Colonic mucosa (tissue), 4 donors: ENCODE data around the gene STYK1. TPM values are rescaled to one million over a fixed set of nuclear protein-coding genes. Genes with fewer than 3 reads are reported as not detected.

ENCODE experiments used
- DNase-seq: peaks from one replicate; pipeline ENCODE4 v3.0.0-alpha.2; 2020
- H3K27ac ChIP-seq: fragments of 200-600 bp; one replicate; pipeline ENCODE4 v1.8.0; 2021
- H3K27me3 ChIP-seq: fragments of 200-600 bp; one replicate; pipeline ENCODE4 v1.8.0; 2021
- H3K36me3 ChIP-seq: fragments of 200-600 bp; one replicate; pipeline ENCODE4 v1.8.0; 2021
- H3K4me1 ChIP-seq: fragments of 200-600 bp; one replicate; pipeline ENCODE4 v1.8.0; 2021; ENCODE audit warnings: mild to moderate bottlenecking
- H3K4me3 ChIP-seq: fragments of 200-600 bp; one replicate; pipeline ENCODE4 v1.8.0; 2021
- H3K9ac ChIP-seq, 2 donors: one replicate each; pipeline ENCODE4 v1.7.0; 2013; ENCODE audit warnings: control low read depth in 2 of 2, low read depth in 2 of 2, low read length in 2 of 2
- H3K9me3 ChIP-seq: fragments of 200-600 bp; one replicate; pipeline ENCODE4 v1.8.0; 2021
- intact Hi-C: fragments of 100-400 bp; cut with DNase I; formaldehyde crosslinking; loops from one replicate; pipeline ENCODE4 v1.14.1; 2022
- total RNA-seq, 2 donors: library from RNA; stranded (reverse); fragmentation: NEBNext Ultra II Directional in 1 of 2; extraction: Animal tissue kit (Norgen Biotek cat#: 25700) in 1 of 2; gene quantifications; one replicate each; pipeline ENCODE4 v1.2.1, GENCODE V29; 2021
- TF ChIP-seq, protein P1 (sequence below): fragments of 200-600 bp; IDR thresholded peaks from one replicate; pipeline ENCODE4 v1.8.0; 2022; ENCODE audit warnings: antibody characterized with exemption, mild to moderate bottlenecking
- donor health status: healthy.
- donor health status: DM: no; HTN: no; CAD: no.
- donor health status: DM: no; HTN: no; CAD: no.

STYK1 gene
- total RNA-seq, 2 donors from 2014 or later, result 24.5 to 53.3 TPM

DNA sequence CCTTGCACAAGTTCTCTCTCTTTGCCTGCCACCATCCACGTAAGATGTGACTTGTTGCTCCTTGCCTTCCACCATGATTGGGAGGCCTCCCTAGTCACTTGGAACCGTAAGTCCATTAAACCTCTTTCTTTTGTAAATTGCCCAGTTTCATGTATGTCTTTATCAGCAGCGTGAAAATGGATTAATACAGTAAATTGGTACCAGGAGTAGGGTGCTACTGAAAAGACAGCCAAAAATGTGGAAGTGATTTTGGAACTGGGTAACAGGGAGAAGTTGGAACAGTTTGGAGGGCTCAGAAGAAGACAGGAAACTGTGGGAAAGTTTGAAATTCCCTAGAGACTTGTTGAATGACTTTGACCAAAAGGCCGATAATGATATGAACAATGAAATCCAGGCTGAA is 27.9 kb downstream of the STYK1 start:
- no peak overlapping the region for H3K4me3 ChIP-seq
- no peaks in the 10 kb centered on the region for H3K4me1 ChIP-seq
- no peak overlapping the region for H3K27ac ChIP-seq

DNA sequence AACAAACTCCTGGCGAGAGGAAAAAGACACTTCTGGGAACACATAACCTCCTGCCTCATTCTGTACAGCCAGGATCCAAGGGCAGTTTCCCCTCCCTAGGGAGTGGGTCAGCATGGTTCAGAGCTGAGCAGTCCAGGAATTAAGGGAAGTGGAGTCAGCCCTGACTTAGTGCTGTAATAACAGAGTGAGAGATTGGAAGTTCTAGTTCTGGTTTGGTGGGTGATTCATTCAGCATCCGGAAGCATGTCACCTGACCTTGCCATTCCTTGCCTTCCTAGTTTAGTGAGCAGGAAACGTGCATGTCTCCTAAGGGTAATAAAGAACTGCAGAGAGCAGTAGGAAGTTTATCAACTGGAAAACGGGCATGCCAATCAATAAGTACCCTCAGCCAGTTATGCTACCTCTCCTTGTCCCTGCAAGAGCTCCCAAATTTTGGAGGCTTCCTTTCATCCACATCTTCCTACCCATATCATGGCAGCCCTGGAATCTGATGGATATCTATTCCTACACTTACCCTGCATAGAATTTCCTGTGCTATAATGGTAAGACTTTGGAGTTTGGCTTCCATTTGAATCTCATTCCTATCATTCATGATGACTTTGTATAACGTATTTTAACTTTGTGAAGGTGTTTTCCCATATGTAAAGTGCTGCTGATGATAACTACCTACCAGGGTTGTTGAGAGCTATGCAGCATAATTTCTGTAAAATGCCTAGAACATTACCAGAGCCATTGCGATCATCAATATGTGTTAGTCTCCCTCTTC is 31.9 kb downstream of the STYK1 start:
- Histone ChIP-seq H3K9me3 (no peaks in the 10 kb centered on the region), H3K36me3 (no peaks in the 10 kb centered on the region), H3K4me1 (peaks cover 5% of the 10 kb centered on the region), H3K27ac (peak overlapping the region; percentile 52), H3K9ac (no peak overlapping the region), H3K4me3 (no peak overlapping the region), H3K27me3 (no peaks in the 10 kb centered on the region)
- TF ChIP-seq, protein P1, sequence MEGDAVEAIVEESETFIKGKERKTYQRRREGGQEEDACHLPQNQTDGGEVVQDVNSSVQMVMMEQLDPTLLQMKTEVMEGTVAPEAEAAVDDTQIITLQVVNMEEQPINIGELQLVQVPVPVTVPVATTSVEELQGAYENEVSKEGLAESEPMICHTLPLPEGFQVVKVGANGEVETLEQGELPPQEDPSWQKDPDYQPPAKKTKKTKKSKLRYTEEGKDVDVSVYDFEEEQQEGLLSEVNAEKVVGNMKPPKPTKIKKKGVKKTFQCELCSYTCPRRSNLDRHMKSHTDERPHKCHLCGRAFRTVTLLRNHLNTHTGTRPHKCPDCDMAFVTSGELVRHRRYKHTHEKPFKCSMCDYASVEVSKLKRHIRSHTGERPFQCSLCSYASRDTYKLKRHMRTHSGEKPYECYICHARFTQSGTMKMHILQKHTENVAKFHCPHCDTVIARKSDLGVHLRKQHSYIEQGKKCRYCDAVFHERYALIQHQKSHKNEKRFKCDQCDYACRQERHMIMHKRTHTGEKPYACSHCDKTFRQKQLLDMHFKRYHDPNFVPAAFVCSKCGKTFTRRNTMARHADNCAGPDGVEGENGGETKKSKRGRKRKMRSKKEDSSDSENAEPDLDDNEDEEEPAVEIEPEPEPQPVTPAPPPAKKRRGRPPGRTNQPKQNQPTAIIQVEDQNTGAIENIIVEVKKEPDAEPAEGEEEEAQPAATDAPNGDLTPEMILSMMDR, result no peak
- peak; percentile 65 for DNase-seq
- intact Hi-C loops, result no loop called here

More for the DNA sequence above, 27.9 kb downstream of the STYK1 start:
- TF ChIP-seq, protein P1, result no peak
- no peaks in the 10 kb centered on the region for H3K36me3 ChIP-seq
- no peak overlapping the region for H3K9ac ChIP-seq
- intact Hi-C loops, result no loop called here
- no peak for DNase-seq
- no peaks in the 10 kb centered on the region for H3K27me3 ChIP-seq
- no peaks in the 10 kb centered on the region for H3K9me3 ChIP-seq

DNA sequence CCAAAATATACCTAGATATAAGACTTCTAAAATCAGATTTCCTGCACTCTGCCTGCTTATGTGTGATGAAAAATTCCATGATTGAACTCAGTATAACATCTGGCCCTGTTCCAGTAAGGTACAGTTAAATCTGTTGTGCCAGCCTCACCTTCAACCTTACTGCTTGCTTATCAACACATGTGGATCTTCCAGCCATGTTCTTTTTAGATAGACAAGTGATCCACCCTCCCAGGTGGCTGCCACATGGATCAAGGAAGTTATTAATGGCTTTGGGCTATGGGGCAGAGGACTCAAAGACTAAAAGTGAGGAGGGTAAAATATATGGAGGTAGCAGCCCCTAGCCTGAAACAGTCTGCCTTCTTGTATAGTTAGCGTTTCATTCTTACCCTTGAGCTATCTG is 35.1 kb downstream of the STYK1 start:
- Histone ChIP-seq H3K27me3 (no peaks in the 10 kb centered on the region), H3K9ac (no peak overlapping the region), H3K4me3 (no peak overlapping the region), H3K27ac (peak overlapping the region; percentile 54), H3K36me3 (no peaks in the 10 kb centered on the region), H3K4me1 (peaks cover 5% of the 10 kb centered on the region), H3K9me3 (no peaks in the 10 kb centered on the region)
- TF ChIP-seq, protein P1, result no peak
- intact Hi-C loops, result no loop called here
- DNase-seq, result peak; percentile 47

DNA sequence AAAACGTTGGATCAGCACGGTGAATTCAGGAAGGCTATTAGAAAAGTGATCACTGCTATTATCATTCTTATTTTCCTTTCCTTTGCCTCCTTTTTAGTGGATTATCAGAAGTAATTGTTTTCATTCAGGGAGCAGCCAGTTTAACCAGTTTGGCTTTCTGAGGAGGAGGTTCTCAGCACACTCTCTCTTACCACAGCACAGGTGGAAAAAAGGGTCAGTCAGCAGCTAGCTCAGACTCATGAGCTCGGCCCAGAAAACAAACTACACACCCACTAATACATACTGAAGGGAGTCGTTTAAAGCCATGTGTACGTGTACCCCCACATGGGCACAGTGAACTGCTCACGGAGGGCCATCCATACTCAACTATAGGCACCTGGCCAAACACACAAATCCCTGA is 37.2 kb downstream of the STYK1 start:
- H3K27ac ChIP-seq, result peak overlapping the region; percentile 59
- no peaks in the 10 kb centered on the region for H3K9me3 ChIP-seq
- peak; percentile 57 for DNase-seq
- TF ChIP-seq, protein P1, result no peak
- peak overlapping the region in 1 of 2 donors; percentile 29 for H3K9ac ChIP-seq
- no peaks in the 10 kb centered on the region for H3K27me3 ChIP-seq
- no peaks in the 10 kb centered on the region for H3K36me3 ChIP-seq
- no peak overlapping the region for H3K4me3 ChIP-seq
- peaks cover 5% of the 10 kb centered on the region for H3K4me1 ChIP-seq
- intact Hi-C loops, result no loop called here

DNA sequence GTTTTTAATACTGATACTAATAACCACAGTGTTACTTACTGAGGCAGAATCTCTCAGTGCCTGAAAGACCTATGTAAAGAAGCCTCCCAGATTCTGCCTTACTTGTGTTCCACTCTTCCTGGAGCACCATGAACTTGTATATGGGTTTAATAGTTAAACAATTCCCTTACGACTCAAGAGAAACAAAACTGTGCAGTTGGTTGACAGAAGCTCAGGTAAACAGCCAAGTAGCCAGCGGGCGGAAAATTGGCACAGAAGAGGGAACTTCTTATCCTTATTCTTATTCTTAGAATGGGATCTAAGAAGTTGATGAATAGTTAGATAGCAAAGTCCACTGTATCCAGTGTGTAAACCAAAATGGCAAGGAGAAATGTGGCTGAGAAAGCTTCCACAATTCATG is 37.7 kb downstream of the STYK1 start:
- intact Hi-C loops, result no loop called here
- Histone ChIP-seq H3K4me3 (no peak overlapping the region), H3K4me1 (peaks cover 5% of the 10 kb centered on the region), H3K9me3 (no peaks in the 10 kb centered on the region), H3K27me3 (no peaks in the 10 kb centered on the region), H3K27ac (peak overlapping the region; percentile 59), H3K36me3 (no peaks in the 10 kb centered on the region), H3K9ac (peak overlapping the region in 1 of 2 donors; percentile 29)
- TF ChIP-seq, protein P1, result no peak
- DNase-seq, result peak; percentile 47
